NCI-H2107 treated with DMSO at 0.1 percent for 48 hours (cell line): Measurements from ENCODE around the gene CHSY1.

Experiments
- DNase-seq: peaks from one replicate; lab custom pipeline; 2025; ENCODE audit not compliant: unreplicated experiment; lab: John Stamatoyannopoulos, UW

CHSY1 gene

GRCh38 chr15:101213147-101213546, 38.7 kb downstream of the CHSY1 start:
- no peak for DNase-seq

GRCh38 chr15:101211897-101212296, 40.0 kb downstream of the CHSY1 start:
- DNase-seq: no peak

- DNase-seq: no peak
Observed at GRCh38 chr15:101210466-101210865, 41.4 kb downstream of the CHSY1 start.

GRCh38 chr15:101210058-101210457, 41.8 kb downstream of the CHSY1 start:
- no peak for DNase-seq

DNA sequence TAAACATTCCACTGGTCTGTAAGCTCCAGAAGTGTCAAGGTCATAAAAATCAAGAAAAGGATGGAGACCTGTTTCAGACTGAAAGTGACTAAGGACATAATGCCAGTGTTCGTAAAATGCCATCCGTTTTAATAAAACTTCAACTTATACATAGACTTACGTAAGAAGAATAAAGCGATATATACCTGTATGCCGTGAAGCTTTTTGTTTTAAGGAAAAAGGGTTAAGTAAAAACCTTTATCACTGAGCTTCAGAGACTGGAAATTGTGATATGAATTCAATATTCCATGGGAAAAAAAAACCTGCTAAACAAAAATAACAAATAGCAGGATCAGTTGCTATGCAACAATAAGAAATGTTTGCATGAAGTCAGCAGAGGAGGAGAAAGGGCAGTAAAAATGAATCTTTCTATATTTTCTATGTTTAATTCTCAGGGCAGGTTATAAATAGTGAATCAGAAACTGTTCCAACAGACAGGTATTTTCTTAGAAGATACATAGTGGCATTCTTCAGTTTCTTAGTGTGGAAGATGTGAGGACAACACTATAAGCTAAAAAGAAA, 42.5 kb downstream of the CHSY1 start:
- no peak for DNase-seq

- DNase-seq: no peak
Observed at GRCh38 chr15:101207867-101208288, 44.0 kb downstream of the CHSY1 start.

DNA sequence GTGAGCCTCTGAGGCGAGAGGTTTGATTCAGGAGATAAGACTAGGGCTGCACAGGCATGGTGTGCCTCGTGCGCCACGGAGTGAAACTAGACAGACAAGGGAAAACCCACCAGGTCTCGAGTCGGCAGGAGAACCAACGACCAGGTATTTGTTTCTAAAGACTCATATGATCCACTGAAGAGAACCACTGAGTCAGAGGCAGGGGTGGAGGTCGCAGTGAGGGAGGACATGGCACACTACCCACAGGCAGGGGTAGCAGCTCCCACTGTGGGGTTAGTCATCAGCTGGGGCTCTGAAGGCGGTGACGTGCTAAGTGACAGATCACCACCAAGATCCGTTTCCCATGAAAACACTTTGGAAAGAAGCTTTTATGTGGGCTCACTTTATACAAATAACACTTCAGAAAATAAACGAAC, 45.7 kb downstream of the CHSY1 start:
- no peak for DNase-seq

- no peak for DNase-seq
Observed at GRCh38 chr15:101204739-101205535, 46.9 kb downstream of the CHSY1 start.

GRCh38 chr15:101203607-101204189, 48.1 kb downstream of the CHSY1 start:
- DNase-seq: no peak

- no peak for DNase-seq
Observed at GRCh38 chr15:101203029-101203573, 48.7 kb downstream of the CHSY1 start.

DNA sequence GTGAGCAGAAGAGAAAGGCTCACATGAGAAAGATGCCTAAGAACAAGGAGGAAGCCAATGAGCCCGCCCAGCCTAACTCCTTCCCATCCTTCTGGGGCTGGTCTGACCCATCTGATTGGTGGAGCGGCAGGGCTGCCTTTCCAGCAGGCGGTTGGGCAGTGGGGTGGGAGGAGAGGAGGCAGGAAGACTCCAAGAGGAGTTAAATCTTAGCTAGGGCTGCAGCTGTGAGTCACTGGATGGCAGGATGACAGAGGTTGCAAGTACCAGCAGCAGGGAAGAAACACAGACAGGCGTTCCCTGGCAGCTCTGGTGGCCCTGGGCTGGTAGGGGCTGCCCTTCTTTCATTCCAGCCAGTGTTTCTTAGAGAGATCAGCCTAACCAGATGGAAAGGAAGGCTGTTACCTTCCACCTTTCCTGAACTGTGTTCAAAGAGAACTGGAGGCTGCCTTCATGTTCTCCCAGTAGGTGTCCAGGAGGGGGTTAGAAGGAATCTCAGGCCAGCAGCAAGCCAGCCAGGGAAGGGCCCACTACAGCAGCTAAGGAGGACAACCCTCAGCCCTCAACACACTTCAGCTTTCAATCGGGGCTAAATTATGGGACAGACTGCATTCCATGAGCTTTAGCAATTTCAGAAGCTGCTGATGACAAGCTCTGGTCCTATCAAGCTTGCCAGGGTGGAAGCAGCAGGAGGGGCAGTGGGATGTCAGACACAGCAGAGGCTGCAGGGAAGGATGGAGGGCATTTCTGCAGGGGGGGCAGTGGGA, 50.3 kb downstream of the CHSY1 start:
- no peak for DNase-seq

- no peak for DNase-seq
Observed at GRCh38 chr15:101200181-101200580, 51.7 kb downstream of the CHSY1 start.

DNA sequence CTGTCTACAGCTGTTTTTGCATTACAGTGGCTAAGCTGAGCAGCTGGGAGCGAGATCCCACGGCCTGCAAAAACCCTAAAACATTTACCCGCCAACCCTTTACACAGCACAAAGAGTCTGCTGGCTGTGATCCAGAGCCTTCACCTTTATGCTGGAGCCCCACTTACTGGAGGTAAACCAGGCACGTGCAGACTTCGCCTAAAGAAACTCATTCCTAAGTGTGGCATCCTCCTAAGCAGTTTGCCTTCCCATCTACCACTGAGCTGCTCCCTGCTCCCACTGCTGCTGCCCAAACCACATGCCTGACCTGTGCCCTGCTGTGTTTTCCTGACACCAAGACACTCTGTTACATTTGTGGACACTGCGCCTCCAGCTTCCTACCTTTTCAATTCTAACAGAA, 53.0 kb downstream of the CHSY1 start:
- DNase-seq: no peak

- no peak for DNase-seq
Observed at GRCh38 chr15:101198031-101198575, 53.7 kb downstream of the CHSY1 start.

DNA sequence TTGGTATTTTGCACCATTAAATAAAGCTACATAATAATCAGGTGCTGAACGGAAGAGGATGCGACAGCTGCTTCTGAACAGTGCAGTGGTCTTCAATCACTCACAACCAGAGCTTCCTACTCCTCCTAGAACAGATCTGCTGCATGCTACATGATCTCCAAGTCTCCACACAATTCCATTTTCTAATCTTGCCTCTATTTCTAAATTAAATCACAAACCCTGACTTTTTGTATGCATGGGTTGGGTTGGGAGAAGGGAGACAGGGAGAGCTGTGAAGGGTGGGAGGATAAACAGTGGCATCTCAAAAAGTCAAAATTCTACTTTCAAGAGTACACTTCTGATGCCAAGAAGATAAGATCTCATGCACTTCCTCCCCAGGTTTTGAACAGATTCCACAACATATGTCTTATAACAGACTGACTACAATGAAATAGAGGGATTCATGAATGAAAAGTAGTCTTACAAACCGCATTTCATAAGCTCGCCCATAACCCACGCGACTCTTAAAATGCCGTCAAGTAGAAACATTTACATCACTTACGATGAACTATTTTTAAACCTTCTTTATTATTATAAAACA, 57.2 kb downstream of the CHSY1 start:
- DNase-seq: no peak

- DNase-seq: no peak
Observed at GRCh38 chr15:101193806-101194545, 57.9 kb downstream of the CHSY1 start.

- no peak for DNase-seq
Observed at GRCh38 chr15:101193120-101193644, 58.7 kb downstream of the CHSY1 start.

- DNase-seq: peak; percentile 7
Observed at GRCh38 chr15:101192081-101192480, 59.8 kb downstream of the CHSY1 start.

DNA sequence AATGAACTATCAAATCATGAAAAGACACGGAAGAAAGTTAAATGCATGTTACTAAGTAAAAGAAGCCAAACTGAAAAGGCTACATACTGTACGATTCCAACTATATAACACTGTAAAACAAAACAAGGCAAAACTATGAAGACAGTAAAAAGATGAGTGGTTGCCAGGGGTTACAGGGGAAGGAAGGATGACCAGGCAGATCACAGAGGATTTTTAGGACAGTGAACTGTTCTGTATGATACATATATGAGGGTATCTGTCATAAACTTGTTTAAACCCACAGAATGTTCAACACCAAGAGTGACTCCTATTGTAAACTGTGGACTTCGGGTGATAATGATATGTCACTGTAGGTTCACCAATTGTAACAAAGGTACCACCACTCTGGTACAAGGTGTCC, 60.6 kb downstream of the CHSY1 start:
- DNase-seq: no peak

DNA sequence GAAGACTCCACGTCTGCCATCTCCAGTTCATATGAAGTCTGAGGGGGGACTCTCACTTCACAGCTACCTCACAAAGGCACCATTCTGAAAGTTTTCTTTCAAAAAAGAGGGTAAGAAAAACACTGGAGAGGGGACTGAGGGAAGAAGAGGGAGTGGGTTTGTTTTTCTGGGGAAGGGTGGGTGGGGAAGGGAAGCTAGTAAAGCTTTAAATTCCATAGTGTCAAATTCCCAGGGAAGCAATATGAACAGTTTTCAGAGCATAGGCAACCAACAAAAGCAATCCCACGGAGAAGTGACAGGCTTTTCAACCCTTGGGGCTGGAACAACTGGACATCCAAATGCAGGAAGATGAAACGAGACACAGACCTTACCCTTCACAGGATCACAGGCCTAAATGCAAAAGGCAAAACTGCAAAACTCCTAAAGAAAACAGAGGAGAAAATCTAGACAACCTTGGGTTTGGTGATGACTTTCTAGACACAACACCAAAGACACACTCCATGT, 61.7 kb downstream of the CHSY1 start:
- DNase-seq: no peak
